ENCODE results near the gene PTPRD.
"Not testable (repeated sequence)": the region's sequence is repeated elsewhere in the genome, so short reads cannot be mapped to it uniquely, and the experiment has no call there.

The PTPRD gene

DNA sequence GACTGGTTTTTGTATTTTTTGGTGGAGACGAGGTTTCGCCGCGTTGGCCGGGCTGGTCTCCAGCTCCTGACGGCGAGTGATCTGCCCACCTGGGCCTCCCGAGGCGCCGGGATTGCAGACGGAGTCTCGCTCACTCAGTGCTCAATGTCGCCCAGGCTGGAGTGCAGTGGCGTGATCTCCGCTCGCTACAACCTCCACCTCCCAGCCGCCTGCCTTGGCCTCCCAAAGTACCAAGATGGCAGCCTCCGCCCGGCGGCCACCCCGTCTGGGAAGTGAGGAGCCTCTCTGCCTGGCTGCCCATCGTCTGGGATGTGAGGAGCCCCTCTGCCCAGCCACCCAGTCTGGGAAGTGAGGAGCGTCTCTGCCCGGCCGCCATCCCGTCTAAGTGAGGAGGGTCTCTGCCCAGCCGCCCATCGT, 163.6 kb downstream of the PTPRD start:
- not testable (repeated sequence) for DNase-seq

- DNase-seq: no peak
Measured at GRCh38 chr9:10447036-10447435, 165.8 kb downstream of the PTPRD start.

DNA sequence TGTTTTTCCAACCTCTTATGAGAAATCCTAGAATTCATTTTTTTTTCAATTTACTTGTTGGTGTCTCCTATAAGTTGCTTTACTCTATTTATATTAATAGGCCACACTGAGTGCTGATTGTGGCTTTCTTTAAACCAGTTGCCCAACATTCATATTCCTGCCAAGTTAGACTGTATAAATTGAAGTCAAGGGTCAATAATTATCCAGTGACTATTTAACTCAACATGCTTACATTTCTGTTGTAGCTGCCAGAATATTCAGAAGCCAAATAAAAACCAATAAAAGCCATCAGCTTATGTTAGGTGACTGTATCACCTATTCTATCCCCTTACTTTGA, 169.0 kb downstream of the PTPRD start:
- no peak for DNase-seq

- DNase-seq: no peak
Measured at GRCh38 chr9:10443181-10443867, 169.5 kb downstream of the PTPRD start.

DNA sequence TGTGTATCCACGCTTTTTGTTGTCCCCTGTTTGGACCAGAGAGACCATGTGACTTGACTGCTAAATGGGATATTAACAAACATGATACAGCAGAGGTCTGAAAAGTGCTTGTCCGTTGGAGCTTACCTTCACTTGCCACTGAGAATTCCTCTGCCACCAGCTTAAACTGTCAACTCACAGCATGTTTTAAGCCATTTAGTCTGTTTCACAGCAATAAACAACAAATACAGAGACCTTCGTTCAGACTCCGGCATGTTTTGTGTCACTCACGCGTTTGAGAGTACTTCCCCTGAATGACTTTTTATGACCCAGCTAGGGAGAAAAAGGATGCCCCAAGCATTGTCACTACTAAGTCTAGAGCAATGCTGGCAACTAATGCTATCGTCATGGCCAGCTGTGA, 173.8 kb downstream of the PTPRD start:
- no peak for DNase-seq

- DNase-seq: no peak
Measured at GRCh38 chr9:10436756-10437155, 176.0 kb downstream of the PTPRD start.

DNA sequence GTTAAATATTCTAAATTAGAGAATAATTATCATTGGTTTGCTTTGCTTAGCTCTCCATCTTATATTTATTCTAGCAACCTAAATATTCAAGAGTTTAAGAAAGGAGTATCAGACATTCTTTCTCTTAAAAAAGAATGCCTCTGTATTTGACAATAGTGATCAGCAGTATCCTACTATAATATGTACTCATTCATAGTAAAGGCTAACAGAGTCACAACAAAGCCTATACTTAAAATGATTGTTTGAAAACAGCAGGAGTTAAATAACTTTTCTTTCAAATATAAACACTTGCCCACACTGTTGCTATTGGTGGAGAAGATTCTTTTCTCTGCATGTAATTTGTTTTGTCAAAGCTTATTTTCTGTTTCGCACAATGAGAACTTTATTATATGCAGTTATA, 178.4 kb downstream of the PTPRD start:
- DNase-seq: no peak

- DNase-seq: no peak
Measured at GRCh38 chr9:10411272-10411671, 201.5 kb downstream of the PTPRD start.

DNA sequence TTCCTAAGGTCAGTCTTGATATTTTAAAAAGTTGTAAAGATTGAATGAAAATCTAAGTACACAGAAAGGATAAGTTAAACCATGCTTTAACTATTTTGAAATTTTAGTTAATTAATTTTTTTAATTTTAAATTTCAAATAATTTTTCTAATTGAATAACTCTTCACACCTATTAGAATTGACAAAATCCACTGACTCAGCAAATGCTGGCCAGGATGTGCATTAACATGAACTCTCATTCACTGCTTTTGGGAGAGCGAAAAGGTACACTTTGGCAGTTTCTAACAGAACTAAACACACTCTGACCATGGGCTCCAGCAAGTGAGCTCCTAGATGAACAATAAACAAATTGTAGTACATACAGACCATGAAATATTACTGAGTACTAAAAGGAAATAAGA, 209.5 kb downstream of the PTPRD start:
- DNase-seq: no peak

DNA sequence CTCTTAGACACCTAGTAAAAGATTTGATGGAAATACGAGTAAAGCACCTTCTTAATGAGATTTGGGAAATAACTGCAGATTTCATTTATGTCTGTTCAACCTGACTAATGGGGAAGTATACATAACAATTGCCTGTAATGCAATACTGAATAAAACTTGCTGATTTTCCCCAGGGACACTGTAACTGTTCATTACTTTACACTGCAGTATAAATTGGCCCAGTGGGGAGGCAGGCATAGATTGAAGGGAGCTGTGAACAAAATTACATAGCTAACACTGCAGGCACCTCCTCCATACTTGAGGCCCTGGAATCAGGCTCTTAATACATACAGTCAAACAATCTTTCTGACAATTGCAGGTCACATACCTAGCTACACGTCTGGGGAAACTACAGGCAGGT, 216.2 kb downstream of the PTPRD start:
- no peak for DNase-seq

DNA sequence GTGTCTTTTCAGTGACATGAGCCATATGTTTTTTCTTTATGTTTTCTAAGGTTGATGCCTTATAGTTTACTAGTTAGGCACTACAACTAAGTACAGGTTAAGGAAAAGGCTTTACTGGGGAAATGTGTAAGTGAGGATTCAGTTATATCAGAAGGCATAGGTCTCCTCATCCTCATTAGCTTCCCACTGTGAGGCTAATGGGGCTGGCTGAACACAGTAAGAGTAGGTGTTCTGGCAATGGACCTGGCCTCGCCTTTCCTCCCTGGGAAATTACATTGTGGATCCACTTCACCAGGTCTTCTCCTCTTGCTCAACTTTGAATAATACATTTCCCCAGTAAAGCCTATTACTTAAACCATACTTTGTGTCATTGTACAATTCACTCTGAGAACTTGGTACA, 225.5 kb downstream of the PTPRD start:
- DNase-seq: no peak

DNA sequence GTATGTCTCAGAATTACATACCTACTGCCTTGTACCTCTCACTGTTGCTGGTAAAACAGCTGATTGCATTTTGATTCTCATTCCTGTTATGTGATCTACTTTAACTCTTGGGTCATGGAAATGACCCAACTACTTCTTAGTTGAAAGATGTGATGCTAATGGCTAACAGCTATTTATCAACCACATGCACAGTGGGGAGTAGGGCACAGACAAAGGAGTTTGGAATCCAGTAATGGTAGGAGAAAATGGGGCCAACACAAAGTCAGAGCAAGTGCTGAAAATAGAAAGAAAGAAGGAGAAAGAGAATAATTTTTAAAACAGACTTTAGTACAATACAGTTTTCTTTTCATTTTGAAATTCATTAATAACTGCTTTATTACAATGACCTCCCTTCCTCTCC, 241.0 kb downstream of the PTPRD start:
- DNase-seq: no peak

DNA sequence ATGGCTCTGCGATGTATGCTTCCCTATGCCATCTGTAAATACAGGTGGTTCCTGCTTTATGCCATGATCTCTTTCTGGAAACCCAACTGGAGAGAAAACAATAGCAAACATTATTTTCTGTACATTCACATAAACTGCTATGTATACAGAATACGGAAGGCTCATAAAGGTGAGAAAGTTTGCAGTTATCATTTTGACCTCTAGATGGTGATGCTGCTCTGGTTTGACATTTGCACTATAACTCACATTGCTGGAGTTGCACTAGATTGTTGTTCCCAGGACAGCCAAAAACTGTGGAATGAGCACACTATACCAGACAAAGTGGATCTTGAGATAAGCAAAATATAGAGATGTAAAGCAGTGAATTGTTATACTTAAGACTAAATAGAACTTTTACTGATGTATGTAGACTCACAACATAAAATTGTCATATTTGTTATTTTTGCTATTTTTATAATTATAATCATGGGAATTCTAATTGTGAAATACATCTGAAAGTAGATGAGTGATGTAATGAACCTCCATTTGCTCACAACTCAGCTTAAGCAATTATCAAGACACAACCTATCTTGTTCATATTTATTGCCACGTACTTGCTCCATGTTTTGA, 246.5 kb downstream of the PTPRD start:
- no peak for DNase-seq

DNA sequence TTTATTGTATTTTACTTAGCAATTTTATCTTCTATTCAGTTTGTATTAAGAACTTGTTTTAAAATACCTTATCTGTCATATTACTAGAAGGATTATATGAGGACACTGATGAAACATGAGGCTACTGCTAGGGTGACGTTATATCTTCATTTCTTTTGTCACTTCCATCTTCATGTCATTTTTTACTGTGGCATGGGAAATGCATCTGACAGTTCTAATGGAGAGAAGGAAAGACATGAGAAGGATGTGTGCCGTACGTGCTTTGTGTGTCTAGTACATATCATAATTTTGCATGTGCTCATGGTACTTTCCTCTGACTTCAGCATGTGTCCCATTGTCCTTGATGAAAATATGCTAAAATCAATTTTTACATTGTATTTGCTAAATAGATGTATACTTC, 258.2 kb downstream of the PTPRD start:
- no peak for DNase-seq

DNA sequence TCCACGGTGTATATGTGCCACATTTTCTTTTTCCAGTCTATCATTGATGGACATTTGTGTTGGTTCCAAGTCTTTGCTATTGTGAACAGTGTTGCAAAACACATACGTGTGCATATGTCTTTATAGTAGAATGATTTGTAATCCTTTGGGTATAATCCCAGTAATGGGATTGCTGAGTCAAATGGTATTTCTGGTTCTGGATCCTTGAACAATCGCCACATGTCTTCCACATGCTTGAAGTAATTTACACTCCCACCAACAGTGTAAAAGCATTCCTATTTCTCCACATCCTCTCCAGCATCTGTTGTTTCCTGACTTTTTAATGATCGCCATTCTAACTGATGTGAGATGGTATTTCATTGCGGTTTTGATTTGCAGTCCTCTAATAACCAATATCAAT, 267.2 kb downstream of the PTPRD start:
- DNase-seq: not testable (repeated sequence)

DNA sequence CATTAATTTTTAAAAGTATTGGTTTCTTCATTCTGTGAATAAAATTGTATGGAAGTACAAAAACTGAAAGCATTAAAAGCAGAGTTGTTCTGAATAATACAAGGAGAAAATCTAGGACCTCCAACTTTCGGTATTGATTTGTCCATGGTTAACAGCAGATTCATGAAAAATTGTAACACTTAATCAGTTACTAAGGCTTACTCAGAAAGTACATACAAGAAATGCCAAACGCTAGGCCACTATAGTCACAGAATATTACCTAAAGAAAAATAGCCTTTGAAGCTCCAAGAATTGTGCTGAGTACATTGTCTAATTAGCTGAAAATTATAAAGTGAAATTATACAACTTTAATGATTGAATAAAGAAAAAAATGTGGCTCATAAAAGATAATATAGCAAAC, 271.7 kb downstream of the PTPRD start:
- no peak for DNase-seq

DNA sequence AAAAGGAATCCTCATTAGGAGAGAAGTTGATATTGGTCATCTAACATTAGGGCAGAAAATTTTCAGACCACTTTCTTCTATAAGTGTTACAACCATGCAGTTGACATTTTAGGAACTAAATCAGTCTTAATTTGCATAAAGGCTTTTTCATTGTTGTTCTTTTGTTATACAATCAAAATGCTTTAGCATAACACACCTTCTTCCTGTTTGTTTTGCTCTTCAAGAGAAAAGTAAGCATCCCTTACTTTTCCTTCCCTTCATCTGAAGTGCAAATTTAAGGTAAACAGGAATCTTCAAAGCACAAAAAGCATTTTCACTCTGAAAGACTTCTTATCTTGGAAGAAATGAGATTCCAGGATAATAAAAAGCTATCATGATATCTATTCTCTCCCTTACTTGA, 273.6 kb downstream of the PTPRD start:
- DNase-seq: no peak

- no peak for DNase-seq
Measured at GRCh38 chr9:10331157-10331556, 281.6 kb downstream of the PTPRD start.

GRCh38 chr9:10282084-10282483, 330.7 kb downstream of the PTPRD start:
- no peak for DNase-seq

GRCh38 chr9:10274988-10275387, 337.8 kb downstream of the PTPRD start:
- no peak for DNase-seq

- no peak for DNase-seq
Measured at GRCh38 chr9:10274175-10274574, 338.6 kb downstream of the PTPRD start.

DNA sequence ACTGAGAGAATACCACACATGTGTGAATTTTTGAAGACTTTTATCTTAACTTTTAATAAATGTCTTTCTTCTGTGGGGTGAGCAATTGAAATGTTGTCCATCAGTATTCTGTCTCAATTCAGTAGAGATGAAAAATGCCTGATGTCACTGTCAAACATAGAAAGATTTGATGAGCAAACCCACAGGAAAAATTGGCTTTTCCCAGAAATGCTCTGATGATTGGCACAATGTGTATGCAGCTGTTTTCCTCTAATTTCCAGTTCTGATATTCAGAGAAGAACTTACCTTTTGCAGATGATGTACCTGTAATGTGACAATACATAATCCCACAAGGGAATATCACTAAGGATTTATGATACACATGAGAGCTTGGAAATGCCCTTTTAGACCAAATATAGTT, 340.0 kb downstream of the PTPRD start:
- no peak for DNase-seq

DNA sequence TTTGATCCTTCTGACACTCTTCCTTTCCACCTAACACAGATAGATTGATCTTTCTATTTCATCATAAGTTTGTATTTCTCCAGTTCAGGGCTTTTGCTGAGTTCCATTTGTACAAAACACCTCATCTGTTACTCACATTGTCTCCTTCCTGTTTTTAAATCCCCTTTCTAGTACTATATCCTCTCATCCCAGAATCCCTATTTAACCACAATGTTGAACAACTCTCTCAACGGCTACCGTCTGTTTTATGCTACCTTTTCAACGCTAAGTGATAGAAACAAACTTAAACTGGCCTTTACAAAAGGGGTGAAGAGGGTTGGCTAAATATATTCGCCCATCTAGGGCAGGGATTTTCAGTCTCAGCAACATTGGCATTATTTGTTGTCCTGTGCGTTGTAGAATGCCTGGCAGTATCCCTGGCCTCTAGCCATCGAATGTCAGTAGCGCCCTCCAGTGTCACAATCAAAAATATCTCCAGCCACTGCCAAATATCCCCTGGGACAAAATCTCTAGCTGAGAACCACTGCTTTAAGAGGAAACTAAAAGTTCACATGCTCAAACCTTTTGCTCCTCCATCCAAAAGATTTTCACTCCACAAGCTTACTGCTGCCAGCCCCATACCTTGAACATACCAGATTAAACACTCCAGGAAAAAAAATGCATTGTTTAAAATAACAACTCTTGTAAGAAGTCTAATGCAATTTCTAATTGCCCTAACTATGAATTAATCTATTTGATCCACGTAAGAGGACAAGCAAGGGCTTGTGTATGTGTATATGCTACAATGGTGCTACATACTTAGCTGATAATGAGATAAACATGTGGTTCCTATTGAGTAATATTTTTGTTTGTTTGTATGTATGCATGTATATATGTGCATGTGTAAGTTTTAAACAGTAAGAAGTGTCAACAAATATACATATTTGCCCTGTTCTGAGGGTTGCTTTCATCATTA, 344.0 kb downstream of the PTPRD start:
- DNase-seq: no peak

- no peak for DNase-seq
Measured at GRCh38 chr9:10265153-10265631, 347.6 kb downstream of the PTPRD start.

Measured in stimulated activated CD4-positive, alpha-beta T cell treated with anti-CD3 and anti-CD28 coated beads, Interleukin-2, amount 100 ng/mL, for 24 hours (primary cell).